H1 (cell line): ENCODE data around the gene KRTAP2-3. TPM values are rescaled to one million over a fixed set of nuclear protein-coding genes. Genes with fewer than 3 reads are reported as not detected.
"Not testable (repeated sequence)": the region's sequence is repeated elsewhere in the genome, so short reads cannot be mapped to it uniquely, and the experiment has no call there.

Experiments
- CTCF ChIA-PET: fragments of 300-600 bp; sonication (Branson Sonifier 250); formaldehyde crosslinking; loops from one replicate; lab custom pipeline; 2021; ENCODE audit not compliant: partially characterized antibody; lab: Charles Lee
- POLR2A ChIA-PET: fragments of 300-600 bp; sonication (Branson Sonifier 250); formaldehyde crosslinking; loops from one replicate; lab custom pipeline; 2021; ENCODE audit warnings: inconsistent platforms; ENCODE audit not compliant: partially characterized antibody; lab: Charles Lee
- DNase-seq, 2 experiments: peaks; one replicate each; pipeline versions ENCODE4 v3.0.0 to v3.0.0-alpha.2; 2010 to 2022; ENCODE audit warnings: low spot score in 2 of 2, low read depth in 1 of 2, mixed read lengths in 1 of 2
- FAIRE-seq: peaks from 2 replicates; lab custom pipeline; 2011; peaks lifted over from hg19 to GRCh38; lab: Jason Lieb, UNC
- H2AFZ ChIP-seq: 2 replicates; pipeline ENCODE4 v1.8.1; 2012; ENCODE audit warnings: low read length, inconsistent platforms
- H2AK5ac ChIP-seq: 2 replicates; pipeline ENCODE4 v1.6.1; 2013; ENCODE audit warnings: low read depth, low read length
- H2BK120ac ChIP-seq: replicated peaks from 2 replicates; pipeline ENCODE3; 2013; ENCODE audit warnings: low read depth, low read length, inconsistent platforms
- H2BK12ac ChIP-seq: 2 replicates; pipeline ENCODE4 v1.6.1; 2013; ENCODE audit warnings: low read depth, low read length
- H2BK15ac ChIP-seq: 2 replicates; pipeline ENCODE4 v1.6.1; 2013; ENCODE audit warnings: low read length
- H2BK20ac ChIP-seq: 2 replicates; pipeline ENCODE4 v1.6.1; 2013; ENCODE audit warnings: low read length
- H2BK5ac ChIP-seq: 2 replicates; pipeline ENCODE4 v1.6.1; 2013; ENCODE audit warnings: low read depth, low read length
- H3K14ac ChIP-seq: 2 replicates; pipeline ENCODE4 v1.6.1; 2013; ENCODE audit warnings: inconsistent platforms; ENCODE audit not compliant: insufficient read length
- H3K18ac ChIP-seq: 2 replicates; pipeline ENCODE4 v1.6.1; 2013; ENCODE audit warnings: low read length; ENCODE audit errors: extremely low read depth
- H3K23ac ChIP-seq: 2 replicates; pipeline ENCODE4 v1.6.1; 2013; ENCODE audit warnings: inconsistent platforms; ENCODE audit not compliant: insufficient read length
- H3K23me2 ChIP-seq: 2 replicates; pipeline ENCODE4 v1.6.1; 2013; ENCODE audit warnings: low read depth, low read length
- H3K27ac ChIP-seq: 2 replicates; pipeline ENCODE4 v1.6.1; 2011; ENCODE audit warnings: low read depth, low read length, inconsistent platforms
- H3K27me3 ChIP-seq, 4 experiments: replicated peaks in 1 of 4; 1 replicate in 1 of 4; 2 replicates in 3 of 4; pipeline versions ENCODE4 v1.6.1 to v1.8.1; 2011 to 2013; ENCODE audit warnings: low read length in 3 of 4, mild to moderate bottlenecking in 3 of 4, inconsistent platforms in 2 of 4, mixed read lengths in 2 of 4, moderate library complexity in 1 of 4; ENCODE audit not compliant: control insufficient read depth in 3 of 4, insufficient read depth in 3 of 4; ENCODE audit errors: extremely low read depth in 1 of 4
- H3K36me3 ChIP-seq, 4 experiments: 2 replicates each; pipeline versions ENCODE4 v1.6.1 to v1.8.1; 2011 to 2013; ENCODE audit warnings: mild to moderate bottlenecking in 4 of 4, low read length in 3 of 4, moderate library complexity in 2 of 4, control low read depth in 1 of 4, inconsistent platforms in 1 of 4; ENCODE audit not compliant: insufficient read depth in 4 of 4, control insufficient read depth in 2 of 4
- H3K4ac ChIP-seq: replicated peaks from 2 replicates; pipeline ENCODE3; 2013; ENCODE audit warnings: low read length, low read depth, mixed read lengths, inconsistent platforms; ENCODE audit not compliant: insufficient read length
- H3K4me1 ChIP-seq, 4 experiments: replicated peaks in 1 of 4; 1 replicate in 1 of 4; 2 replicates in 3 of 4; pipeline versions ENCODE4 v1.6.1 to v1.8.1; 2011 to 2013; ENCODE audit warnings: low read length in 3 of 4, inconsistent platforms in 2 of 4, mixed read lengths in 1 of 4; ENCODE audit not compliant: insufficient read depth in 4 of 4, control insufficient read depth in 3 of 4
- H3K4me2 ChIP-seq, 2 experiments: 2 replicates each; pipeline versions ENCODE4 v1.6.1 to v1.8.1; 2011 to 2013; ENCODE audit warnings: low read depth in 2 of 2, low read length in 2 of 2, control low read depth in 1 of 2, inconsistent platforms in 1 of 2, mild to moderate bottlenecking in 1 of 2; ENCODE audit not compliant: insufficient read depth in 1 of 2
- H3K4me3 ChIP-seq, 4 experiments: fragments of 200-600, 300-600 bp in 1 of 4; sonication (generic), shearing (Covaris generic), sonication (Bioruptor Twin) in 1 of 4; 2 replicates each; pipeline versions ENCODE4 v1.5.1 to v1.8.1; 2011 to 2016; ENCODE audit warnings: low read length in 4 of 4, low read depth in 3 of 4, control low read depth in 2 of 4, inconsistent platforms in 2 of 4, mild to moderate bottlenecking in 2 of 4, mixed read lengths in 1 of 4, moderate library complexity in 1 of 4; ENCODE audit not compliant: insufficient read depth in 2 of 4; ENCODE audit errors: extremely low read depth in 1 of 4
- H3K56ac ChIP-seq: replicated peaks from 2 replicates; pipeline ENCODE3; 2013; ENCODE audit warnings: low read depth, mild to moderate bottlenecking, mixed read lengths, low read length, inconsistent platforms; ENCODE audit not compliant: insufficient read length
- H3K79me1 ChIP-seq: 2 replicates; pipeline ENCODE4 v1.6.1; 2013; ENCODE audit warnings: low read depth, low read length, control low read depth
- H3K79me2 ChIP-seq, 2 experiments: 2 replicates each; pipeline versions ENCODE4 v1.6.1 to v1.8.1; 2012 to 2013; ENCODE audit warnings: low read length in 2 of 2, mild to moderate bottlenecking in 2 of 2, inconsistent platforms in 1 of 2; ENCODE audit not compliant: insufficient read depth in 2 of 2, control insufficient read depth in 1 of 2
- H3K9ac ChIP-seq, 4 experiments: replicated peaks in 1 of 4; 1 replicate in 1 of 4; 2 replicates in 3 of 4; pipeline versions ENCODE4 v1.6.1 to v1.8.1; 2011 to 2013; ENCODE audit warnings: low read depth in 3 of 4, low read length in 3 of 4, control low read depth in 2 of 4, mild to moderate bottlenecking in 2 of 4, moderate library complexity in 2 of 4, inconsistent platforms in 1 of 4; ENCODE audit errors: extremely low read depth in 1 of 4
- H3K9me3 ChIP-seq, 2 experiments: 2 replicates each; pipeline versions ENCODE4 v1.6.1 to v1.8.1; 2012 to 2013; ENCODE audit warnings: mild to moderate bottlenecking in 2 of 2, moderate library complexity in 2 of 2, control low read depth in 1 of 2, inconsistent platforms in 1 of 2, low read depth in 1 of 2, low read length in 1 of 2, mixed read lengths in 1 of 2; ENCODE audit not compliant: insufficient read depth in 2 of 2
- H4K20me1 ChIP-seq, 2 experiments: replicated peaks in 1 of 2; 2 replicates each; pipeline versions ENCODE3 to v1.8.1; 2011 to 2013; ENCODE audit warnings: inconsistent platforms in 2 of 2, low read length in 2 of 2, mild to moderate bottlenecking in 1 of 2; ENCODE audit not compliant: insufficient read depth in 2 of 2, control insufficient read depth in 1 of 2
- H4K5ac ChIP-seq: 2 replicates; pipeline ENCODE4 v1.6.1; 2013; ENCODE audit warnings: low read length, low read depth, mixed read lengths, inconsistent platforms; ENCODE audit not compliant: insufficient read length
- H4K8ac ChIP-seq: 2 replicates; pipeline ENCODE4 v1.8.0; 2013; ENCODE audit warnings: mild to moderate bottlenecking, moderate library complexity, low read length, inconsistent platforms; ENCODE audit not compliant: insufficient read depth; ENCODE audit errors: extremely low read depth
- H4K91ac ChIP-seq: replicated peaks from 2 replicates; pipeline ENCODE3; 2013; ENCODE audit warnings: low read length, mixed read lengths, inconsistent platforms; ENCODE audit not compliant: insufficient read length
- WGBS, 2 experiments: shearing (Covaris generic) in 1 of 2; methylation state at CpG; one replicate each; pipeline versions ENCODE4 v1.1.6 to v1.1.7; 2013 to 2015; ENCODE audit warnings: low lambda C conversion rate in 2 of 2, mixed read lengths in 2 of 2, inconsistent platforms in 1 of 2, low coverage in 1 of 2, missing lambda C conversion rate in 1 of 2; ENCODE audit not compliant: insufficient replicate concordance in 2 of 2, insufficient coverage in 1 of 2, insufficient read length in 1 of 2; ENCODE audit errors: extremely low coverage in 1 of 2, missing lambda C conversion rate in 1 of 2; 5-methylcytosine and 5-hydroxymethylcytosine counted together
- polyA plus RNA-seq, 7 experiments: library from polyadenylated mRNA; depleted of rRNA in 3 of 7; stranded (reverse) in 5 of 7; unstranded in 2 of 7; fragments of >200 nt in 5 of 7; fragments of 200-250 nt in 2 of 7; gene quantifications; 1 replicate in 5 of 7; 2 replicates in 1 of 7; 4 replicates in 1 of 7; pipeline versions ENCODE4 v1.2.1 to v1.2.3, GENCODE V29; 2011 to 2013; ENCODE audit warnings: missing spikeins in 2 of 7, mixed read lengths in 2 of 7
- total RNA-seq: library from RNA; stranded (reverse); fragmentation: NEBNext Ultra II Directional; extraction: Animal tissue kit (Norgen Biotek cat#: 25700); gene quantifications from 2 replicates; pipeline ENCODE4 v1.2.1, GENCODE V29; 2021

KRTAP2-3 gene
- total and polyA plus RNA-seq, 2 of the 8 experiments (the other 6 are each of a cell fraction or from before 2014, with no cell fraction given) = not detected

GRCh38 chr17:41040783-41041571 lies 18.9 kb downstream of the KRTAP2-3 start, which contains the start of gene KRTAP1-1:
Gene KRTAP1-1, minus strand, starts transcription at chr17:41041450. Its CDS starts 53 bp downstream, at chr17:41041397.
- H3K79me1 ChIP-seq, POLR2A ChIA-PET, H4K5ac ChIP-seq, H3K18ac ChIP-seq, H2BK15ac ChIP-seq, H3K36me3 ChIP-seq, FAIRE-seq, H2AK5ac ChIP-seq, H3K23ac ChIP-seq, H3K4me2 ChIP-seq, H3K14ac ChIP-seq, H2BK120ac ChIP-seq, H3K23me2 ChIP-seq, H3K4me3 ChIP-seq, H2BK12ac ChIP-seq, H3K9ac ChIP-seq, DNase-seq, H3K4me1 ChIP-seq, H3K4ac ChIP-seq, H3K79me2 ChIP-seq, H3K56ac ChIP-seq, H2BK20ac ChIP-seq, H3K9me3 ChIP-seq, H2BK5ac ChIP-seq, H2AFZ ChIP-seq, H3K27ac ChIP-seq, H4K20me1 ChIP-seq, H3K27me3 ChIP-seq, H4K8ac ChIP-seq, H4K91ac ChIP-seq: not testable (repeated sequence)
- 80% methylated on average over 14 of the region's 14 CpGs; no CpG with 5 or more reads in 1 of the 2 experiments for WGBS, 2 experiments
- CTCF ChIA-PET = interaction anchor here (1.0 kb wide), 1 partner anchor 281 kb away, joined by 3 read pairs; no protein-coding TSS in a partner anchor
